Mucosa of stomach (tissue), 1 donor: ENCODE data around the gene TFDP2.

ENCODE experiments used
- H3K27me3 ChIP-seq: one replicate; pipeline ENCODE4 v1.7.0; 2013; ENCODE audit warnings: mild to moderate bottlenecking, low read length; ENCODE audit not compliant: control insufficient read depth, insufficient read depth
- H3K36me3 ChIP-seq: one replicate; pipeline ENCODE4 v1.7.0; 2013; ENCODE audit warnings: low read length; ENCODE audit not compliant: control insufficient read depth, insufficient read depth
- H3K4me1 ChIP-seq: one replicate; pipeline ENCODE4 v1.7.0; 2013; ENCODE audit warnings: mild to moderate bottlenecking, low read length; ENCODE audit not compliant: control insufficient read depth, insufficient read depth
- H3K4me3 ChIP-seq: one replicate; pipeline ENCODE4 v1.7.0; 2013; ENCODE audit warnings: low read length
- H3K9ac ChIP-seq: one replicate; pipeline ENCODE4 v1.7.0; 2013; ENCODE audit warnings: mild to moderate bottlenecking, low read length, moderate library complexity
- H3K9me3 ChIP-seq: one replicate; pipeline ENCODE4 v1.7.0; 2013; ENCODE audit warnings: mild to moderate bottlenecking, low read length, moderate library complexity; ENCODE audit not compliant: control insufficient read depth
- donor health status: Pancreatic carcinoma.

Gene TFDP2

DNA sequence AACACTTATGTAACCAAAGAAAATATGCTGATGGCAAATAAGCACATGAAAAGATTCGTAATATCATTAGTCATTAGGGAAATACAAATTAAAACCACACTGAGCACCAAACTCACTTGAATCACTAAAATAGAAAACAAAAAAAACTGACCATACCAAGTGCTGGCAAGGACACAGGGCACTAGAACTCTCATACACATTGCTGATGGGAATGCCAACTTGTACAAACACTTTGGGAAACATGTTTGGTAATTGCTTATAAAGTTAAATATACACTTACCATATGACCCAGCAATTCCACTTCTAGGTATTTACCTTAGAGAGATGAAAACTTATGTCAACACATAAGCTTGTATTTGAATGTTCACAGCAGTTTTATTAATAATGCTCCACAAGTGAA is 95.5 kb downstream of the TFDP2 start:
- no peaks in the 10 kb centered on the region for H3K4me1 ChIP-seq
- no peaks in the 10 kb centered on the region for H3K36me3 ChIP-seq
- no peak overlapping the region for H3K9ac ChIP-seq
- no peaks in the 10 kb centered on the region for H3K9me3 ChIP-seq
- H3K4me3 ChIP-seq = no peak overlapping the region
- H3K27me3 ChIP-seq = no peaks in the 10 kb centered on the region

DNA sequence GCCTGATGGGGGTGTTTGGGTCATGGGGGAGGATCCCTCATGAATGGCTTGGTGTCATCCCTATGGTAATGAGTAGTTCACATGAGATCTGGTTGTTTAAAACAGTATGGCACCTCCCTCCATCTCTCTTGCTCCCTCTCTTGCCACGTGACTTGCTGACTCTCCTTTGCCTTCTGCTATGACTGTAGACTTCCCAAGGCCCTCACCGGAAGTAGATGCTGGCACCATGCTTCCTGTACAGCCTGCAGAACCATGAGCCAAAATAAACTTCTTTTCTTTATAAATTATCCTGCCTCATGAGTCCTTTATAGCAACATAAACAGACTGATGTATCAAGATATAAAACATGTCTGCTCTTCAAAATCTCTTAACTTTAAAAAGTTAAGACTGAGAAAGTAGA is 96.1 kb downstream of the TFDP2 start:
- H3K27me3 ChIP-seq = no peaks in the 10 kb centered on the region
- no peaks in the 10 kb centered on the region for H3K9me3 ChIP-seq
- H3K36me3 ChIP-seq = no peaks in the 10 kb centered on the region
- no peak overlapping the region for H3K9ac ChIP-seq
- no peaks in the 10 kb centered on the region for H3K4me1 ChIP-seq
- no peak overlapping the region for H3K4me3 ChIP-seq

DNA sequence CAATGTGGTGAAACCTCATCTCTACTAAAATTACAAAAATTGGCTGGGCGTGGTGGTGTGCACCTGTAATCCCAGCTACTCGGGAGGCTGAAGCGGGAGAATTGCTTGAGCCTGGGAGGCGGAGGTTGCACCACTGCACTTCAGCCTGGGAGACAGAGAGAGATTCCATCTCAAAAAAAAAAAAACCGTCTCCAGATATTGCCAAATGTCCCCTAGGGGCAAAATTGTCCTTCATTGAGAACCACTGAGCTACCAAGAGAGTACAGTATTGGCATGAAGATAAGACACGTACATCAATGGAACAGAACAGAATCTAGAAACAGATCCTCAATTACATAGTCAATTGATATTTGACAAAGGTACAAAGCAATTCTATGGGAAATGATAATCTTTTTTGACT is 98.0 kb downstream of the TFDP2 start:
- no peaks in the 10 kb centered on the region for H3K36me3 ChIP-seq
- no peak overlapping the region for H3K9ac ChIP-seq
- no peaks in the 10 kb centered on the region for H3K27me3 ChIP-seq
- no peaks in the 10 kb centered on the region for H3K9me3 ChIP-seq
- H3K4me3 ChIP-seq = no peak overlapping the region
- no peaks in the 10 kb centered on the region for H3K4me1 ChIP-seq

DNA sequence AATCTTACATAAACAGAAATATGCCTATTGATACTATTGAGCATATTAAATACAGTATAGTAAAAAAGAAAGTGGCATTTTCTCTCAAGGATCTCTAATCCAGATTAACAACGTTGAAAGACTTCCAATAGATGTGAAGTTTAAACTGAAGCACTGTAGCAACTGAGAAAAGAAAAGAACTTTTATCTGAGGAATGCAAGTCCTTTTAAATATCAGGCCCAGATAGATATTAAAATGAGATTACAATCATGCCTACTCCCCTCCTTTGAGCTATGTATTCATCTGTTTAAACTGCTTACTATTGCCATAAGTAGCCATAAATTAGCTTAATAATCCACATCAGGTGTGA is 102.3 kb downstream of the TFDP2 start:
- H3K4me3 ChIP-seq = no peak overlapping the region
- H3K27me3 ChIP-seq = no peaks in the 10 kb centered on the region
- no peaks in the 10 kb centered on the region for H3K4me1 ChIP-seq
- H3K36me3 ChIP-seq = no peaks in the 10 kb centered on the region
- no peaks in the 10 kb centered on the region for H3K9me3 ChIP-seq
- no peak overlapping the region for H3K9ac ChIP-seq

DNA sequence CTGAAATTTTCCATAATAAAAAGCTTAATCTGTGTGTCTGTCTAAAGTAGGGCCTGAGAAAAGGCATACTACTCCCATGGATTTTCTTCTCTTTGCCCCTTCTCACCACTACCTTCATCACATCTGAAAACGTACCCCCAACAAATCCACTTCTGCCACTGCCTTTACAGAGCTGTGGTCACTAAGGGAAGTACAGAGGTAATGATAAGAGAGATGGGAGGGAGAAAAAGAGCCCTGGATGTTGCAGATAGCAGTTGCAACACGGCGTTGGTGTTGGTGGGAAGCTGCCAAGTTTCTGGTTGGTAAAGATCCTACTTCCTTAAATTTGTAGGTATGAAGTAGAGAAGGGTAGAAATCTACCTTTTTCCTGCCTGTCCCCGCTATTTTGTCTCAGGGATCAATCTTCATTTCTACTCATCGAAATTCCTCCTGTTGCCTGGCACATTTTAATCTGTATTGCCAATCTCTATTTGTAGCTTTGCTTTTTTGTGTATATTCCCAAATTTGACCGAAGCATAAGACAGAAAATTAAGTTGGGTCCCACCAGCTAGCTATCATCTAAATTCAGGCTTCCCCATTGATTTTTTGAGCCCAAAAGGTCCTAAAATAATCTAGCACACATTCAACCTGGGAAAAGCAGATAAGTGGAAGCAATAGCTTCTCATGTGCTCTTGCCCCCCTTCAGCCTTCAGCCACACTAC is 102.9 kb downstream of the TFDP2 start:
- no peaks in the 10 kb centered on the region for H3K36me3 ChIP-seq
- no peaks in the 10 kb centered on the region for H3K9me3 ChIP-seq
- no peak overlapping the region for H3K9ac ChIP-seq
- no peaks in the 10 kb centered on the region for H3K4me1 ChIP-seq
- no peak overlapping the region for H3K4me3 ChIP-seq
- H3K27me3 ChIP-seq = no peaks in the 10 kb centered on the region

GRCh38 chr3:142040941-142041491 is 108.3 kb downstream of the TFDP2 start:
- no peak overlapping the region for H3K4me3 ChIP-seq
- H3K9ac ChIP-seq = no peak overlapping the region
- H3K9me3 ChIP-seq = no peaks in the 10 kb centered on the region
- H3K4me1 ChIP-seq = no peaks in the 10 kb centered on the region
- no peaks in the 10 kb centered on the region for H3K27me3 ChIP-seq
- no peaks in the 10 kb centered on the region for H3K36me3 ChIP-seq

DNA sequence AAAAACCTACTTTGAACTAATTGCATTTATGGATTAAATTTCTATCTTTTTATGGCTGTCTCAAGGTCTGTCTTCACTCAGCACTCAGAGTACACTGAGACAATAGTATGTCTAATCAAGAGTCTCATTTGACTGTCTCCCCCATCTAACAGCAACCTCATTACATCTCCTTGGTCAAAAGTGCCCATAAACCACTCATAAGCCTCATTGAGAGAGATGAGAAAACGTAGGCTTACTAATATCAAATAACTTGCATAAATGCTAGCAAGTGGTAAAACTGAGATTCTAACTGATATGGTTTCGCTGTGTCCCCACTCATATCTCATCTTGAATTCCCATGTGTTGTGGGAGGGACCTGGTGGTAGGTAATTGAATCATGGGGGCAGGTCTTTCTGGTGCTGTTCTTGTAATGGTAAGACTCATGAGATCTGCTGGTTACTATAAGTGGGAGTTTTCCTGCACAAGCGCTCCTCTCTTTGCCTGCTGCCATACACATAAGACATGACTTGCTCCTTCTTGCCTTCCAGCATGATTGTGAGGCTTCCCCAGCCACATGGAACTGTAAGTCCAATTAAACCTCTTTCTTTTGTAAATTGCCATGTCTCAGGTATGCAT is 113.9 kb downstream of the TFDP2 start:
- H3K27me3 ChIP-seq = no peaks in the 10 kb centered on the region
- no peaks in the 10 kb centered on the region for H3K36me3 ChIP-seq
- H3K4me1 ChIP-seq = no peaks in the 10 kb centered on the region
- H3K4me3 ChIP-seq = no peak overlapping the region
- no peak overlapping the region for H3K9ac ChIP-seq
- H3K9me3 ChIP-seq = no peaks in the 10 kb centered on the region

GRCh38 chr3:142033292-142033691 is 116.1 kb downstream of the TFDP2 start:
- Histone ChIP-seq H3K4me1 (no peaks in the 10 kb centered on the region), H3K36me3 (no peaks in the 10 kb centered on the region), H3K27me3 (no peaks in the 10 kb centered on the region), H3K9me3 (no peaks in the 10 kb centered on the region), H3K4me3 (no peak overlapping the region), H3K9ac (no peak overlapping the region)

DNA sequence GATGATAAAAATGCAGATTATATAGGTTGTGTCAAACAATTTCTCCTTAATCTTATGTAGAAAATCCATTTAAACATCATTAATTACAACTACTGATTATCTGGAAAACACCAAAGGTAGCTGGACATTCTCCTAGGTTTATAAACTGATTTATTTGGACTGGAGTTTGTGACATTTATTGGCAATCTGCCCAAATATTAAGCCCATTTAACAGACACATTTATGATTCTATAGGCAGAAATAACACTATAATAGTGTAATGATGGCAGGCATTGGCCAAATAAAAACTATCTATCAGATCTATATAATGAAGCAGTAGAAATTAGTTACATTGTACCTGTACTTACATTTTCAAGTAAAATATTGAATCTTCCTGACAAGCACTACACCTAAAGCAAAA is 117.8 kb downstream of the TFDP2 start:
- H3K9ac ChIP-seq = no peak overlapping the region
- no peak overlapping the region for H3K4me3 ChIP-seq
- H3K4me1 ChIP-seq = no peaks in the 10 kb centered on the region
- no peaks in the 10 kb centered on the region for H3K9me3 ChIP-seq
- H3K27me3 ChIP-seq = no peaks in the 10 kb centered on the region
- no peaks in the 10 kb centered on the region for H3K36me3 ChIP-seq

DNA sequence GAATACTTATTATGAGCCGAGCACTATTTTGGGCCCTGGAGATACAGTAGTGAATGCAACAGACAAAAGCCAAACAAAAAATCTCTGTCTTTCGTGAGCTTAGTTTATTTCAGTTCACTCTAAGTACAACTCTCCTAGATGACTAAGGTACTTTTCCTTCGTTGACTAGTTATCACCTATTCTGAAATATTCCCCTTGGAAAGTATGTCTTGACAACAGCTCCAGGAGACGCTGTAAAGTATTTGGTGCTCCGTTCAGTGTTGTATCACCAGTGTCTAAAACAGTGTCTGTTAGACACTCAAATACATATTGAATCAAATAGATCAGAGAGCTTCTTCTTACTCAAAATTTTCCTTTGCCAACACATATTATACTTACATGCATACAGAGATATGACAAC is 119.6 kb downstream of the TFDP2 start:
- no peaks in the 10 kb centered on the region for H3K27me3 ChIP-seq
- no peak overlapping the region for H3K4me3 ChIP-seq
- no peaks in the 10 kb centered on the region for H3K36me3 ChIP-seq
- no peaks in the 10 kb centered on the region for H3K4me1 ChIP-seq
- no peaks in the 10 kb centered on the region for H3K9me3 ChIP-seq
- H3K9ac ChIP-seq = no peak overlapping the region

DNA sequence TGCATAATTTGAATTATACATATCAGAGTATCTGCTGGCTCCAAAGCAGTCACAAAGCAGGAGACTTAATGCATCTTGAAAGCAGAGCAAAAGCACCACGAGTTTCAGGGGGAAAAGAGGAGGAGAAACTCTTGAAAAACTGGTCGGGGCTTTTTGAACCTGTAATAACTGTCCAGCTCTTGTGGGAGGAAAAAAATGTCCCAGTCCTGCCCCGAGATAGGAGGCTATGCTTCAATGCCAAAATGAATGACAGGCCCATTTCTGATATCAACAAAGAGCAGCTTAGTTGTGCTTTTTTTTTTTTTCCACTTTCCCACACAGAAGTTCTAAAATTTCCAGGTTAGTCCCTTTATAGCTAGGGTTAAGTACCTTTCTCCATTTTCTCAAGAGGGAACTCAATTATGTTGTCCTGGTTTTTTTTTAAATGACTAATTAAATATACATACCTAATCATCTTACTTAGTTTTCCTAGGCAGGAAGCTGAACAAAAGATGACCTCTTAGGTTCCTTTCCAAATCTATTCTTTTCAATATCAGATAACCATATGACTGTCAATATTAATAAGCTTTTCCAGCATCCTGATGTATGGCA is 120.2 kb downstream of the TFDP2 start:
- Histone ChIP-seq H3K9ac (no peak overlapping the region), H3K4me1 (no peaks in the 10 kb centered on the region), H3K4me3 (no peak overlapping the region), H3K27me3 (no peaks in the 10 kb centered on the region), H3K9me3 (no peaks in the 10 kb centered on the region), H3K36me3 (no peaks in the 10 kb centered on the region)

- Histone ChIP-seq H3K27me3 (no peaks in the 10 kb centered on the region), H3K36me3 (no peaks in the 10 kb centered on the region), H3K4me3 (no peak overlapping the region), H3K9ac (peak overlapping the region; percentile 53), H3K4me1 (no peaks in the 10 kb centered on the region), H3K9me3 (no peaks in the 10 kb centered on the region)
Observed at GRCh38 chr3:142028243-142028777, 121.0 kb downstream of the TFDP2 start.
